GM18507 (cell line): Measurements from ENCODE around the gene FAM90A1.
A peak's percentile ranks its signal among the peaks of the same experiment; 100 is the strongest.
"Not testable (repeated sequence)": the region's sequence is repeated elsewhere in the genome, so short reads cannot be mapped to it uniquely, and the experiment has no call there.

Experiments used
- DNase-seq: peaks from one replicate; pipeline ENCODE4 v3.0.0; 2011; ENCODE audit warnings: low read depth; ENCODE audit not compliant: insufficient read length; ENCODE audit errors: extremely low spot score
- FAIRE-seq: peaks from 2 replicates; lab custom pipeline; 2011; peaks lifted over from hg19 to GRCh38; lab: Jason Lieb, UNC

Gene FAM90A1

DNA sequence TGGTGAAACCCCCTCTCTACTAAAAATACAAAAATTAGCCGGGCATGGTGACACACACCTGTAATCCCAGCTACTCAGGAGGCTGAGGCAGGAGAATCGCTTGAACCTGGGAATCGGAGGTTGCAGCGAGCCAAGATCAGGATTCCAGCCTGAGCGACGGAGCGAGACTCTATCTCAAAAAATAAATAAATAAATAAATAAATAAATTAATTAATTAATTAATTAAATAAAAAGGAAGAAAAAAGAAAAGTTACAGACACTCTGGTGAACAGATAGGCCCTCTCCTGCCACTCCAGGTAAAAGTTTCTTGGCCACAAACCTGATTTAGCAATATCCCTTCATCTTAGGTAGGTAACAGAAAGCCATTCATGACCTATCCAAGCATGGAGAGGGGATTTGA is 44.5 kb downstream of the FAM90A1 start:
- FAIRE-seq, DNase-seq: not testable (repeated sequence)

DNA sequence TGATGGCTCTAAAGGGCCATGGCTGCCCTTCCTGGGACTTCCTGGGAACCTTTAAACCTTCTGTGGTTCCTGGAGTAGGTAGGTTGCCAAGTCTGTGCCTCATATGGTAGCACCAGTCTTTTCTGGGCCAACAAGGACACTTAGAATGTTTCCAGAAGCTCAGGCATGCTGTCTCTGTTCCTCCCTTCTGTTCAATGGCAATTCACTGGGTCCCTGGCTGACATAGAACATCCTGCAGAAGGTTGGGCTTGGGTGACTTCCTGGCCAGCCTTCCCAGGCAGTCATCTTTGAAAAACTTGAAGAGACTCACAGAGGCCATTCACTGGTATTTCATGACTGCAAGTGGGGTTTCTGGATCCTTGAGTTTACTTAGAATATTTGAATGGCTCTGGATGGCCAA is 46.1 kb downstream of the FAM90A1 start:
- FAIRE-seq, DNase-seq: not testable (repeated sequence)

DNA sequence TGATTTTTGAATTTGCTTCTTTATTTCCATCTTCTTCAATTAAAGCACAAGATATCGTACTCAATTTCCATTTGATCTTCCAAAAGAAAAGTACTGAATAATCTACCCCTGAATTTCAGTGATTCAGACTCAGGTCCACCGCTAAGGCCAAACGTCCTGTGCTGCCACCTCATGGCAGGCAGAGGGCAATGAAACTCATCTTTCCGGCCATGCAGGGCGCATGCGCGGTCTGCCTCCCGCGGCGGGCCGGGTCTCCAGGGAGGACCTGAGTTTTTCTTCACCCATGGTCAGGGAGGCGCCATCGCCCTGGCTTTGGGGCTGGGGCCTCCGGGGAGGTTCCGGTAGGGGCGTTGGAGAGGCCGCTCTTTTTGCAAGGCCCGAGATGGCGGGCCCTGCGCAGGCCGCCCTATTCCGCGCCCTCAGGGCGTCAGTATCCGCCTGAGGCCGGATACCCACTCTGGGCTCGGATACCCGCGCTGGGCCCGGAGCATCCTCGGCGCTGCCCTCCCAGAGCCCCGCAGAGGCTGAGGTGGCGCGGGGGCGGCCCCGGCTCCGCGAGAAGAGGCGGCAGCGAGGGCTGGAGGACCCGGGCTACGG is 47.3 kb downstream of the FAM90A1 start:
- FAIRE-seq (peak; percentile 75), DNase-seq (peak; percentile 49)

DNA sequence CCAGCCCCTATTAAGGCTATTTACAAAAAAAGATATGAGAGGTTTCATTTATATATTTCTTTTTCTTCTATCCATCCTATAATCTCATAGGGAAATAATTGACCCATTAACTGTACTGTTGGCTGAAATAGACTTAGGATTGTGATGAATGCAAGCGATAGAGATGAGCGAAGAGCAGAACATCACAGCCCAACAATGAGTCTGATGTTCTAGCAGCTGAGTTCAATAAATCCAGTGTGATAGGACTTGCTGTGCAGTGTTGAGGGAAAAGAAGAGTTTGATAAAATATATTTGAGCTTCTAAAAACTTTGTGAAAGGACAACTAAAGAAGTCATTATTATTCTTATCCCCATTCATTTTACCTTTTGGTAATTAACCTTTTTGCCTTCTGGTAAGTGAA is 54.5 kb downstream of the FAM90A1 start:
- FAIRE-seq: not testable (repeated sequence)

More for the DNA sequence above, 54.5 kb downstream of the FAM90A1 start:
- not testable (repeated sequence) for DNase-seq
